NCI-H128 (cell line): Measurements from ENCODE around the gene CDKL4.
"Not testable (repeated sequence)": the region's sequence is repeated elsewhere in the genome, so short reads cannot be mapped to it uniquely, and the experiment has no call there.

Experiments used
- DNase-seq: peaks from one replicate; lab custom pipeline; 2025; ENCODE audit not compliant: unreplicated experiment; lab: John Stamatoyannopoulos, UW

CDKL4 gene

DNA sequence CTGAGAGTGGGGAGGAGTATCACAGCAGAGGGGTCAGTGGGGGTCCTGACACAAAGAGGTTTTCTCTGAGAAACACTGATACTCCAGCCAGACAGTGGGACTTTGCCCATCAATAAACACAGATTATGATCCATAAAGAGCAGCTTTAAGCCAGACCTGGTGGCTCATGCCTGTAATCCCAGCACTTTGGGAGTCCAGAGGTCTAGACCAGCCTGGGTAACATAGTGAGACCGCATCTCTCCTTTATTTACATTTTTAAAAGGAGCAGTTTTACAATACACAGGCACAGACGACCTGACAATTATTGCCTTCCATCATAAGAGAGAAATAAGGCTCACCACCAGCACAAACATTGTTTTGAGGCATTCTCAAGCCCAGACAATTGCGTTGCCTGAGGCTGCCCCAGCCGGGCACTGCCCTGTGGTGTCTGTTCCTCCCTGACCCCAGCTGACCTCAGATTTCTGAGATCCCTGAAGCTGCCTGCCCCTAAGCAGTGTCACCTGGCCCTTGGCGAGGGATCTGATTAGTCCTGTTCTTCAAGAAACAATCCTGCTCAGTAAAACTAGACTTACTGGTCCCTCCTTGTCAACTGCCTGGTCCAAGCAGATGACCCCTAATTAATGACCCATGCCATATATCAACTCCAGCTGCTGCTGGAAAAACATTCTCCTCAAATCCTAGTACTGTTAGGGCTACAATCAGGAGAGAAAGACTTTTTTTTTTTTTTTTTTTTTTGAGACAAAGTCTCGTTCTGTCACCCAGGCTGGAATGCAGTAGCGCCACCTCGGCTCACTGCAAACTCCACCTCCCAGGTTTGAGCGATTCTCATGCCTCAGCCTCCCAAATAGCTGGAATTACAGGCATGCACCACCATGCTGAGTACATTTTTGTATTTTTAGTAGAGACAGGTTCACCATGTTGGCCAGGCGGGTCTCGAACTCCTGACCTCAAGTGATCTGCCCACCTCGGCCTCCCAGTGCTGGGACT is 63.5 kb downstream of the CDKL4 start:
- no peak for DNase-seq

DNA sequence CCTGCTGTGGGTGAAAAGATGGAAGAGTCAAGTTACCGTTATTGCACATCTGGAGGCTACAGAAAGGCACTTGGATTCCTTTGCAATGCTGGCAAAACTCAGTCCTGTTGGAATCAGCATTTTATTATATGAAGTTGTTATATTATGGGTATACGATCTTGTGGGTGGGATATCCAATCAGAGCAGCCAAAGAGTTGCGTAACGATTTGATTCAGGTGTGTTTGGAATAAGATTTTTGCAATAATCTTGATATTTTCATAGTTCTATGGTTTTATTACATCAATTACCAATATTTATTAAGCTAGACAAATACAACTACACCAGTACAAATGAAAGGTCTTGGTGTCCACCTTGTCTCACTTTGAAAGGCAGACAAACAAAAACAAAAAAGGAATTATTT is 65.0 kb downstream of the CDKL4 start:
- DNase-seq = no peak

DNA sequence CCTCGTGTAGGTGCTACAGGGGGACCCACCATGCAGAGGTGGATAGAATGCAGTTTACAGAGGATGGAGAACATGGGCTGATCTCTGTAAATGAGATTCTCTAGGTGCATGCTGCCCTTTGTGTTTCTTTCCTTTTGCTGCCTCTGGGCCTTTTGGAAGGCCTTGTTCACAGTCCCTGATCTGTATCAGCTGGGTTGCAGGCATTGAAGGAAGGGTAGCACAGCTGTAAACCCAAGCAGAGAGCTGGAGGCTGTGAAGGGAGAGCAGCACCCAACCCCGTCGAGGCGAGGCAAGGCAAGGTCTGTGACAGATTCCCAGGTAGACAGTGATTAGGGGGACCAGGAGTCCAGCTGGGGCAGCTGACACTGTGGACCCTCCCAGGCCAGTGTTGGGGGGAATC is 66.8 kb downstream of the CDKL4 start:
- DNase-seq = no peak

DNA sequence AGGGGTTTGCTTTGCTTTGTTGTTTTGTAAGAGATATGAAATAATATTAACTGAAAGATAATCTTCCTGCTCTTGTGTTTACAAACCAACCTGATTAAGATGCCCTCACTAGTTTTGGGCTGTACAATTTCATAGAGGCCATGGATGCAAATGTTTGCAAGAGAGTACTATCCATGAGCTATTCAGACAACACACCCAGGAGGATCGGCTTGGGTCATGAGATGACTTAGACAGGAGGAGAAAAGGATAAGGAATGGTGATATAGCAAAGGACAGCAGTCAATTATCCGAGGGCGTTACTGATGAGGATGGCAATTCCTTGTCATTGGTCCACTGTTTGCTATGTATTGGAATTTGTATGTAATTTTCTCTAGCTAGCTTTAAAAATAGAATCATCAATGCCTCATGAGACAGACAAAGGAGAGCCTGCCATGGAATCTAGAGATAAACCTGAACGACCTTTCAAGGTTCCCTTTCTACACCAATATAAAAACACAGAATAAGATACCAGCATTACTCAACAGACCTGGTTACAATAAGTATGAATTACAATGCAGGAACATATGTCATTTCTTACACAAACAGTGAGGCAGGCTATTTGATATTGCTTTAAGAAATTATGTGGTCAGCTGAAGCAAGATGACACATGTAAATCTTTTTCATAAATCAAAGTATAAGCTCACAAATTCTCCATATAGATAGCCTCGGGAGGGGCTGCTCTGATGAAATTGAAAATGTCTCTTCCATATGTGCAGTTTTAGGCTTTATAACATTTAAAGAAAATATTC is 68.6 kb downstream of the CDKL4 start:
- DNase-seq = no peak

DNA sequence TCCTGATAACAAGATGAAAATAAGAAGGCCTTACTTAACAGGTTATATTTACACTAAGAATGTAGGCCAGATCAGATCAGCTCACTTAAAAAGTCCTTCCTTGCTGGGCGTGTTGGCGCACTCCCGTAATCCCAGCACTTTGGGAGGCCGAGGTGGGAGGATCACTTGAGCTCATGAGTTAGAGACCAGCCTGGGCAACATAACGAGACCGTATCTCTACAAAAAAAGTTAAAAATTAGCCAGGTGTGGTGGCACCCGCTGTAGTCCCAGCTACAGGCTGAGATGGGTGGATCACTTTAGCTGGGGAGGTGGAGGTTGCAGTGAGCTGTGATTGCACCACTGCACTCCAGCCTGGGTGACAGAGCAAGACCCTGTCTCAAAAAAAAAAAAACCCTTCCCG is 69.7 kb downstream of the CDKL4 start:
- no peak for DNase-seq

DNA sequence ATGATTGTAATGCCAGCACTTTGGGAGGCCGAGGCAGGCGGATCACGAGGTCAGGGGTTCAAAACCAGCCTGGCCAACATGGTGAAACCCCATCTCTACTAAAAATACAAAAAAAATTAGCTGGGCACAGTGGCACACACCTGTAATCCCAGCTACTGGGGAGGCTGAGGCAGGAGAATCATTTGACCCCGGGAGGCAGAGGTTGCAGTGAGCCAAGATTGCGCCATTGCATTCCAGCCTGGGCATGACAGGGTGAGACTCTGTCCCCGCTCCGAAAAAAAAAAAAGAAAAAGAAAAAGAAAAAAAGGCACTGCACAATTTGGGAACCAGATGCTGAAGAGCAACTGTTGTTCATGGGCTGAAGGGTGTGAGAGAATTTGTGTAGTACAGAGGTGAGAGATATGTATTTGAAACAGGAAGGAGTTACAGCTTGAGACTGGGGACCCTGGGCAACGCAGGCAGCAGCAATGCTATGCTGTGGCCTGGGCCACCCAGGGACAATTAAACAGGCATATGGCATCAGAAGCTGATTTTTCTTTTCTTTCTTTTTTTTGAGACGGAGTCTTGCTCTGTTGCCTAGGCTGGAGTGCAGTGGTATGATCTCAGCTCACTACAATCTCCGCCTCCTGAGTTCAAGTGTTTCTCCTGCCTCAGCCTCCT is 71.6 kb downstream of the CDKL4 start:
- not testable (repeated sequence) for DNase-seq

DNA sequence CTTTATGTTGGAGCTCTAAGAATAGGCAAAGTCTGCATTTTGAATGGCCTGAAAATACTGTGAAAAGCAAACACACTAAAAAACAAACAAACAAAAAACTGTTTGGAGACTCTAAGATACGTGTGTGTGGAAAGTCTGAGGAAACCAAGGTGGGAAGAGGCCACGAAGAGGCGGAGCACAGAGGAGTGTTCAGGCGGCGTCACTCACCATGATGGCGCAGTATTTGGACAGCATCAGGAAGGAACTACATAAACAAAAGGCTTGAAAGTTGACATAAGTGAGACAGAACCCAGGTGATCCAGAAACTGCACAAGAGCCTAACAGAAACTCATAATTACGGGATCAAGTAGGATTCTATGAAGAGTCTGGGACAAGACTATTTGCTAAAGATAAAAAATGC is 72.1 kb downstream of the CDKL4 start:
- no peak for DNase-seq

DNA sequence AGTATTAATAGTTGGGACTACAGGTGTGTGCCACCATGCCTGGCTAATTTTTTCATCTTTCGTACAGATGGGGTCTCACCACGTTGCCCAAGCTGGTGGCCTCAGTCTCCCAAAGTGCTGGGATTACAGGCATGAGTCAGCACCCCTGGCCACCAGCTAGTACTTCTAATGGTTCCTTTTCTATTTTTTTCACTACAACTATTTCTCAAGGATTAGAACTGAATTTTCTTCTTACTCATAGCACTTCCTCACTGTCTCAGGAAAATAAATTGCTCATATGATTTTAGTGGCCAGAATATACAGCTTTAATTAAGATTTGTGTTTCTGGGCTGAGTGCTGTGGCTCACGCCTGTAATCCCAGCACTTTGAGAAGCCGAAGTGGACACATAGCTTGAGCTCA is 79.7 kb downstream of the CDKL4 start:
- DNase-seq = no peak

DNA sequence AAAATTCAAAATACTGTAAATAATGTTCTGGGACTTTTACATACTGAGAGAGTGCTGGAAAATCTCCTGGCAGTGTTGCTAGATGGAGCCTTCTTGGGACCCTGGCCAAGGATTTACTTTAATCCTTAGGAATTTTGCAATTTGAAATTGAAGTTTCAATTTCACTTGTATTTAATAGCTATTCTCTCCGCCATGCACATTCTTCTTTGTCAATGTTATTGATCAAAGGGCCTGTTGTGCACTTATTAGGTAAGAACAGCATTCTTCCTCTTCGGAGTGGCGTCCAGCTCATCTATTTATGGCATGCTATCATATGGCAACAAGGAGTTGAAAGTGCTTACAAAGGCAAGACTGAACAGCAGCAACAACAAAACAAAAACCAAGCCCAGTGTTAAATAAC is 82.8 kb downstream of the CDKL4 start:
- DNase-seq = no peak

DNA sequence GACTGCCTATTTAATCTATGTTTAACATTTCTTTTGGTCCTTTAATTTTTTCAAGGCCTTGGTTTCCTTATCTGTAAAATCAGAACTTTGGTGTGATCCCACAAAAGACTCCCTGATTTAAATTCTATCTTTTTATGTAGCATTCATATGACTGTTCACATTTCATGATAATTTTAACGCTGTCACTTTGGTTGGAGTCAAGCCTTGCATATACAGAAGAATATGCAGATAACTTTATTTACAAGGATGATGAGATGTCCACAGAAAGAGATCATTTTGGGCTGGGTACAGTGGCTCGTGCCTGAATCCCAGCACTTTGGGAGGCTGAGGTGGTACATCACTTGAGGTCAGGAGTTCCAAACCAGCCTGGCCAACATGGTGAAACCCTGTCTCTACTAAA is 84.5 kb downstream of the CDKL4 start:
- no peak for DNase-seq

DNA sequence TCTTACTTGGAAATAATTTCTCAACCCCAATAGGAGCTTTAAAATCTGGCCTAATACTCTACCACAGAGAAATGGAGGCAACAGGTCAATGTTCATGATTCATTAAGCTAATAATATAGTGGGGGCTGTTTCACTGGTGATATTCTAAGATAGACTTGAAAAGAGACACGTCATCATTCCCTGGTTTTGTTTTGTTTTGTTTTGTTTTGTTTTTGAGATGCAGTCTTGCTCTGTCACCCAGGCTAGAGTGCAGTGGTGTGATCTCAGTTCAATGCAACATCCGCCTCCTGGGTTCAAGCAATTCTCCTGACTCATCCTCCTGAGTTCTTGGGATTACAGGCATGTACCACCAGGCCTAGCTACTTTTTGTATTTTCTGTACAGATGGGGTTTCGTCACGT is 85.4 kb downstream of the CDKL4 start:
- no peak for DNase-seq

DNA sequence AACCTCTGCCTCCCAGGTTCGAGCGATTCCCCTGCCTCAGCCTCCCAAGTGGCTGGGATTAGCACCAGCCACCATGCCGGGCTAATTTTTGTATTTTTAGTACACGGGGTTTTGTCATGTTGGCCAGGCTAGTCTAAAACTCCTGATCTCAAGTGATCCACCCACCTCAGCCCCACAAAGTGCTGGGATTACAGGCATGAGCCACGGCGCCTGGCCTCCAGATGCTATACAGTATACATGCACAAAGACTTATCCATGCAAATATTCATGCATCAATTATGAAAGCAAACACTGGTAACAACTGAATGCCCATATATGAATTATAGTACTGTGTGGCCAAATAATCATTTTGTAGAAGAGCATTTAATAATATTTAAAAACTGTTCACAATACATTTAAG is 86.9 kb downstream of the CDKL4 start:
- no peak for DNase-seq

DNA sequence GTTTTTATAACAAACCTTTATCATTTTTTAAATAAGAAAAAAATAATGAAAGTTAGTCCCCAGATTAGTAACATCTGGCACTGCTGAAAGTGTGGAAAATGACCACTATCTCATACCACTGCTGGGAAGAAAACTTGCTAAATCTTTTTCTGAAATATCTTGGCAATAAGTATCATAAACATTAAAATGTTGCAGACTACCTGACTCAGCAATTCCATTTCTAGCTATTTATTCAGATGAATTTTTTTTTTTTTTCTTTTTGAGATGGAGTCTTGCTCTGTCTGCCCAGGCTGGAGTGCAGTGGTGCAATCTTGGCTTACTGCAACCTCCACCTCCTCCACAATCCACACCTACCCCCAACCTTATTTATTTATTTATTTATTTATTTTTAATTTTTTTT is 87.7 kb downstream of the CDKL4 start:
- no peak for DNase-seq

DNA sequence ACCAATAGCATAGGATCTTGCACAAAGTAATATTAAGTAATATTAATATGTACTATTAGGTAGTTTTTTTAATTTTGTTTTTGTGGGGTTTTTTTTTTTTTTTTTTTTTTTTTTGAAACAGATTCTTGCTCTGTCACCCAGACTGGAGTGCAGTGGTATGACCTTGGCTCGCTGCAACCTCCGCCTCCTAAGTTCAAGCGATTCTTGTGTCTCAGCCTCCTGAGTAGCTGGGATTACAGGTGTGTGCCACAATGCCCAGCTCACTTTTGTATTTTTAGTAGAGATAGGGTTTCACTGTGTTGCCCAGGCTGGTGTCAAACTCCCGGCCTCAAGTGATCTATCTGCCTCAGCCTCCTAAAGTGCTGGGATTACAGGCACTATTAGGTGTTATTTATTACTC is 88.2 kb downstream of the CDKL4 start:
- DNase-seq = not testable (repeated sequence)

DNA sequence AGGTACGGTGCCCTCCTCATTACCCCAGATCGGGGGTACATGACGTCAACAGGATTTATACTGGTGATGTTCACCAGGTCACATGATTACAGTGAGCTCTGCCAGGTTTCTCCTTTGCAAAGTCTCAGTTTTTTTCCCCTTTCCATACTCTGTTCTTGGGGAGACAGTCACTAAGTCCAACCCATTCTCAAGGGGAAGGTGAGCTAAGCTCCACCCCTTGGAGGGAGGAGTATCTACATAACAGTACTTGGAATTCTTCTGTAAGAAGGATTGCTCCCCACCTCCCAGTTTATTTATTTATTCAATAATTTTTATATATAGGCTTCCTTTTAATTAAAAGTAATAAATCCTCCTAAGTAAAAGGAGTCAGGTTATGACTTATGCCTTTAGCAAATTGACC is 88.8 kb downstream of the CDKL4 start:
- DNase-seq = no peak

DNA sequence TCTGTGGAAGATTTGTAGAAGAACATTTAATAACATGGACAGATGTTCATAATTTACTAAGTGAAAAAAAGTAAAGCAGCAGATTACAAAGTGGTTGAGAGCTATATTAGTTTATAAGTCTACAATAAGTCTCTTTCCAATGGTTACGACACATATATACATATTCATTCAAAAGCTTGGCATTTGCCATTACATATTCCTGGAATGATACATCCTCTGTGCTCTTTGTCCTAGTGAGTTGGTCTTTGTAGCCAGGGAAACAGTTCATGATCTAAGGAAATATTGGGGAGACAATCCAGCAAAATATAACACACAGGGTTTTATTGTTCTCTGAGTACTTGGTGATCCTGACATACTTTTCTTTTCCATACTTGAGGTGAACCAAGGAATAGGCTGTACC is 90.5 kb downstream of the CDKL4 start:
- no peak for DNase-seq

DNA sequence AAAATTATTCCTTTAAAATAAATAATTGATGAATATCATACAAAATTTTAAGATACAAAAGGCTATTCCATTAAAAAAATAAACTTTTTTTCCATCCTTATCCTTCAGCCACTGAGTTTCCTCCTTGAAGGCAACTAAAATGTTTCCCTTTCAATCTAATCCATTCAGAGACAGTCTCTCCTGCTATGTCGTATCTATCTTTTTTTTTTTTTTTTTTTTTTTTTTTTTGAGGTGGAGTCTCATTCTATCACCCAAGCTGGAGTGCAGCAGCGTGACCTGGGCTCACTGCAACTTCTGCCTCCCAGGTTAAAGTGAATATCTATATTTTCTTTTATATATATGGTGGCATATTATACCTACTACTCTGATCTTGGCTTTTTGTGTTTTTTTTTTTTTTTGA is 91.3 kb downstream of the CDKL4 start:
- no peak for DNase-seq

DNA sequence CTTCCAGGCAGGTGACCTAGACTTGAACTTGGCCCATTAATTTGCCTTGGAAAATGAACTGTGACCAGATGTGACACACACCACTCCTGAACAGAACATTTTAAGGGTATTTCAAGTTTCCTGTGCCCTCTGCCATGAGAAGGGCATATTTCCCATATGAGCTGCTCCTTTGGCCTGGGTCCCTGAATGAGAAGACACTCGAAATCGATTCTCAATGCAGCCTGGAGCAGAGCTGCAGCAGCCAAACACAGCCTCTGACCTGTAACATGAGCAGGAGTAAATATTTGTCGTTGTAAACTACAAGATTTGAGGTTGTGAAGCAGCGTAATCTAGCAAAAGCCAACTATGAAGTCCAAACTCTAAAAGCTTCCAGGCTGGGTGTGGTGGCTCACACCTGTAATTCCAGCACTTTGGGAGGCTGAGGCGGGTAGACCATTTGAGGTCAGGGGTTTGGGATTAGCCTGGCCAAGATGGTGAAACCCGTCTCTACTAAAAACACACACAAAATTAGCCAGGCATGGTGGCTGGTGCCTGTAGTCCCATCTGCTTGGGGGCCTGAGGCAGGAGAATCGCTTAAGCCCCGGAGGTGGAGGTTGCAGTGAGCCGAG is 92.8 kb downstream of the CDKL4 start:
- no peak for DNase-seq

DNA sequence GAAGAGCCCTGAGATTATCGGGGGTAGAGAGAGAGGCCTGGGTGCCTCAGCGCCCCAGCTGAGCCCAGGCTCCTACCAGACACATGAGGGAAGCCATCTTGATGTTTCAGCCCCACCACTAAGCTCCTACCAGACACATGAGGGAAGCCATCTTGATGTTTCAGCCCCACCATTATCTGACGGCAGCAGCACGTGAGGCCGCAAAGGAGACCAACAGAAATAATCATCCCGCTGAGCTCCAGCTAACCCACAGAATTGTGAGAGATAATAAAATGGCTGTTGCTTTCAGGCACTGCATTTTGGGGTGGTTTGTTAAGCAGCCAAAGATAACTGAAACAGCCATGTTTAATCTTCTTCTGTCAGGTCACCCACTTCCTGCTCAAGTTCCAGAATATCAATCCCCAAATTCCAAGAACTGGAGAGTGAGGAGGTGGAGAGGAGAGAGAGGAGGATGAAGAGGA is 93.6 kb downstream of the CDKL4 start:
- no peak for DNase-seq

DNA sequence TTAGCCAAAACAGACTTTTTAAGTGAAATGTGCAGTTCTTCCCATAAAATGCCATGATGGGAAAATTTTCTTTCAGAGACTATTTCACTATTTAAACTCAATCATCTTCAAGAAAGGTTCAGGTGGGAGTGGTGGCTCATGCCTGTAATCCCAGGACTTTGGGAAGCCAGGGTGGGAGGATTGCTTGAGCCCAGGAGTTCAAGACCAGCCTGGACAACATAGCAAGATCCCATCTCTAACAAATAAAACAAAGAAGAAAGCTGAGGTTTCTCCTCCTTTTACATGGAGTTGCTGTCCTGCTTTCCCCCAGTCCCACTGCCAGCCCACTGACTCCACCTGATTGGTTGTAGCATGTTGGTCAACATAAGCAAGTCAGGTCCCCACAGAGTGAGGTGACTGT is 97.1 kb downstream of the CDKL4 start:
- no peak for DNase-seq

DNA sequence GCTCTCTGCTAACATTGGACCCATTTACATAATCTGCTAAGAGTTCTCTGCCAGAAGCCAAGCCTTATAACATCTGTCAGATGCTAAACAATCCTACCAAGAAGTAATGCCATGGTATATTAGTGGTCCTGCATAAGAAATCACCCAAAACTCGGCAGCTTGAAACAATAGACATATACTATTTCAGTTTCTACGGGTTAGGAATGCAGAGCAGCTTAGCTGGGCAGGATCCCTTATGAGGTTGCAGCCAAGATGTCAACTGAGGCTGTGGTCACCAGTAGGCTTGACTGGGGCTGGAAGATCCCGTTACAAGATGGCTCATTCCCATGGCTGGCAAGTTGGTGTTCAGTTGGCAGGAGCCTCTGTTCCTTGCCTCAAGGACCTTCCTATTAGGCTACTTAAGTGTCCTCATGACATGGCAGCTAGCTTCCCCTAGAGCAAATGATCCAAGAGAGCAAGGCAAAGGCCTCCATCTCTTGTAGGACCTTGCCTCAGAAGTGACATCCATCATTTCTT is 97.8 kb downstream of the CDKL4 start:
- DNase-seq = no peak
